T-helper 22 cell (primary cell): ENCODE results near the gene BCAS2.

Experiments
- DNase-seq: peaks from one replicate; pipeline ENCODE4 v3.0.0-alpha.2; 2020; ENCODE audit warnings: low read depth

Gene BCAS2

GRCh38 chr1:114558544-114558943, 22.9 kb downstream of the BCAS2 start:
- no peak for DNase-seq

DNA sequence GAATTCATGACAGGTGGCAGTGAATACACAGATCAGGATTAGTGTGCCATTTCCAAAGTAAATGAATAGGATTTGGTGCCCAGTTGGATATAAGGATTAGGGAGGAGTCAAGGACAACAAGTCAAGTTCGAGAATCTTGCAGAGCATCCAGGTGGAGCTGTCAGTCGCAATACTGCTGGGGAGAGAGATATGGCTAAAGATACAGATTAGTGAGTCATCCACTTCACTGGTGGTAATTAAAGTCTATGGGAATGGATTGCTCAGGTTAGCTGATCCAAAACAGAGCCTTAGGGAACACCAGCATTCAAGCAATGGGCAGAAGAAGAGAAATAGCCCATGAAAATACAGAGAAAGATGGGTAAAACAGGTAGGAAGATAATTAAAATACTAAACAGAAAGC, 26.8 kb downstream of the BCAS2 start:
- DNase-seq: no peak

DNA sequence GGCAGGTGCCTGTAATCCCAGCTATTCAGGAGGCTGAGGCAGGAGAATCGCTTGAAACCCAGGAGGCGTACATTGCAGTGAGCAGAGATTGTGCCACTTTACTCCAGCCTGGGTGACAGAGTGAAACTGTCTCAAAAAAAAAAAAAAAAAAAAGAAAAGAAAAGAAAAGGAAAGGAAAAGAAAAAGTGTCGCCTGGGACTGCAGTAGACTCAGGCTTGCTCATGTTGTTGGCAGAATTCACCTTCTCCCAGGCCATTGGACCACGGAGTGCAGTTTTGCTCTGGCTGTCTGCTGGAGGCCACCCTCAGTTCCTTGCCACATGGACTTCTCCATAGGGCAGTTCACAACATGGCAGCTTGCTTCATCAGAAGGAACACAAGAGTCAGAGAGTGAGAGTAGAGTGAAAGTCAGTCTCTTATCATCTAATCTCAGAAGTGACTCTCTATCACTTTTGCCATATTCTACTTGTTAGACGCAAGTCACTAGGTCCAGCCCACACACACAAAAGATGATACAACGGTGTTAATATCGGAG, 29.2 kb downstream of the BCAS2 start:
- no peak for DNase-seq

GRCh38 chr1:114551400-114551799, 30.0 kb downstream of the BCAS2 start:
- no peak for DNase-seq

DNA sequence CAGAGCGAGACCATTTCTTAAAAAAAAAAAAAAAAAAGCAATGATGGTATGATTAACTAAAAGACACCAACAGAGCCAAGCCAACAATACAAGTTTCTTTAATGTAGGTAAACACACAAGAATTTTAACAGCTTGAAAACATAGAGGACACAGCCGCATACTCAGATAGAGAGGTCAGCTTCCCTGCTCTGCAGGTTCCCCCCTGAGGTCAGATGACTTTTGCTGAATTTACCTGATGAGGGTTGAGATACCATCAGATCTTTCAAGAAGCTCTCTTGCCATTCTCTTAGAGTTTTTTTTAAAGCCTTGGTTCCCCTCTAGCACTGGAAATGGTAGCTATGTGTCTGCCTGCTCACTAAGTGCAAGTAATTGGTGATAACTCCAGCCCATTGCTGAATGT, 31.1 kb downstream of the BCAS2 start:
- no peak for DNase-seq

DNA sequence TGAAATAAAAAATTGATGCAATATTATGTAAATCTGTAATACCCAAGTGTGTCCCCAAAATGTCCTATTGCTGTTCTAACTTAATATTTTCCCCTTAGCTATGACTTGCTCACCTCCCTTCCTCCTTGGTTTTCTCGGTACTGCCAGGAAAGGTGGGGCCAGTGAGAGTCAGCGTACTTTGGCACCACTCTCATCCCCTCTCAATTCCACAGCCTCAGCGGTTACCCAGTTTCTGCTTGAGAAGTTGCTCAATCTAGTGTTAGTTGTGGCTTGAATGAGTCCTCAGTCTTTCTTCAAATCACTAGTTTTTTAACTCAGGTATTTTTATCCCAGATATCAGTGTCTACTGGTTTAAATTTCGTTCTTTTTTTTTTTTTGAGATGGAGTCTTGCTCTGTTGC, 32.3 kb downstream of the BCAS2 start:
- DNase-seq: no peak

GRCh38 chr1:114547076-114547475, 34.3 kb downstream of the BCAS2 start:
- no peak for DNase-seq

- DNase-seq: no peak
Observed at GRCh38 chr1:114545796-114546195, 35.6 kb downstream of the BCAS2 start.

DNA sequence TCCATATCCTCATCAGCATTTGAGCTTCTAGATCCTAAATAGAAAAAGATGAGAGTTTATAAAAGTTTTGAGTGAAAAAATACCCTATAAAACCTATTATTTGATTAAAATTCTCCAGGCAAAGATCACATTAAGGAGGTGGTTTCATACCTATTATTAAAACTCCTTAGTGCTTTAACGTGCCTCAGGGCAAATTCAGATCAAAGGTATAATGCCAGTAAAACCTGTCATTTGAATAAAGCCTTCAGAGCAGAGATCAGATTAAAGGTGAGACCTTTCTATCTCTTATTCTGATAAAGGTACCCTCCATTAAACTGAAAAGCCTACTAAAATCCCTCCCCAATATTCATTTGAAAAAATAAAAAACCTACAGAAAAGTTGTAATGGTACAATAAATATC, 36.1 kb downstream of the BCAS2 start:
- DNase-seq: no peak

DNA sequence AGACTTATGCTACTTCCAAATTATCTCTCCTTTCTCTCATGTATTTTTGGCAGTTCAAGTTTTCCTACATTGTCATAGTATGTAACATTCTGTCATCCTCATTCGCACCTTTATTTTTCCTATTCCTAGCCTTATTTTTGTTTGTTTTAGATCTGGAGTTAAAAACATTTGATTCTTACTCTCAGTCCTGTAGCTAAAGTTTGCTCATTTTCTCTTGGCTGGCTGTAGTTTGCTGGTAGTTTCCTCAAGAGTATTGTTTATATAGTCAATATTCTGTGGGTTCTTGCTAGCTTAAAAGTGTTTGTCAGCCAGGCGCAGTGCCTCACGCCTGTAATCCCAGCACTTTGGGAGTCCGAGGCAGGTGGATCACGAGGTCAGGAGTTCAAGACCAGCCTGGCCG, 40.6 kb downstream of the BCAS2 start:
- no peak for DNase-seq

GRCh38 chr1:114540272-114540671, 41.1 kb downstream of the BCAS2 start:
- DNase-seq: no peak

- no peak for DNase-seq
Observed at GRCh38 chr1:114536043-114536442, 45.4 kb downstream of the BCAS2 start.

DNA sequence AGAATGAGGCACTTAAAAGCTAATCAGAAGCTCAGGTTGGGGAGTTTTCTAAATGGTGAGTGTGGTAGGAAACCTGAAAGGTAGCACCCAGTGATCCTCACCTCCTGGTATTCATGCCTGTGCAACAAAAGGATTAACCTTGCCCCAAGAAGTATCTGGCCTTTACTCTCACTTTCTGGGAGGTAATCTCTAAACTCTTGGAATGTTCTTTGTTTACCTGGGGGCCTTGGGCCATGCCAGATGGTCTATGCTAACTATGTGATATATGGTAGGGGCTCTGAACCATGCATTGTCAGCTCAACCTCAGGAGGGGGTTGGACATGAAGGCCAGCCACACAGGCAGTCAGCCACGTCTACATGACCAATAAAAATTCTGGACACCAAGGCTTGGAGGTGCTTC, 46.0 kb downstream of the BCAS2 start:
- no peak for DNase-seq

GRCh38 chr1:114531094-114531493, 50.3 kb downstream of the BCAS2 start:
- no peak for DNase-seq

GRCh38 chr1:114530224-114530623, 51.2 kb downstream of the BCAS2 start:
- DNase-seq: no peak

GRCh38 chr1:114524944-114525343, 56.5 kb downstream of the BCAS2 start:
- no peak for DNase-seq

DNA sequence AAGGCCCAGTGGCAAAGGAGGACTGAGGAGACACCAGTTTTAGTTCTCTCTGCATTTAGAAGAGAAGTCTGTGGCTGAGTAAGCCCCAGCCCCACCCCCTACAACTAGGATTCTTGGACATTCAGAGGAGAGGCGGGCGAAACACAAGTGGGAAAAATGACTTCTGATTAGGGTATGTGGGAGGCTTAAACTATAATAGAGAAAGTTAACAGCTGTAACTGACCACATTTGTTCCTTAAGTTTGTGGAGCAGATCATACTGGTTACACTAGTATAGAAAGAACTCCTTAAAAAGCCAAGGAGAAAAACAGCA, 59.2 kb downstream of the BCAS2 start:
- DNase-seq: no peak

DNA sequence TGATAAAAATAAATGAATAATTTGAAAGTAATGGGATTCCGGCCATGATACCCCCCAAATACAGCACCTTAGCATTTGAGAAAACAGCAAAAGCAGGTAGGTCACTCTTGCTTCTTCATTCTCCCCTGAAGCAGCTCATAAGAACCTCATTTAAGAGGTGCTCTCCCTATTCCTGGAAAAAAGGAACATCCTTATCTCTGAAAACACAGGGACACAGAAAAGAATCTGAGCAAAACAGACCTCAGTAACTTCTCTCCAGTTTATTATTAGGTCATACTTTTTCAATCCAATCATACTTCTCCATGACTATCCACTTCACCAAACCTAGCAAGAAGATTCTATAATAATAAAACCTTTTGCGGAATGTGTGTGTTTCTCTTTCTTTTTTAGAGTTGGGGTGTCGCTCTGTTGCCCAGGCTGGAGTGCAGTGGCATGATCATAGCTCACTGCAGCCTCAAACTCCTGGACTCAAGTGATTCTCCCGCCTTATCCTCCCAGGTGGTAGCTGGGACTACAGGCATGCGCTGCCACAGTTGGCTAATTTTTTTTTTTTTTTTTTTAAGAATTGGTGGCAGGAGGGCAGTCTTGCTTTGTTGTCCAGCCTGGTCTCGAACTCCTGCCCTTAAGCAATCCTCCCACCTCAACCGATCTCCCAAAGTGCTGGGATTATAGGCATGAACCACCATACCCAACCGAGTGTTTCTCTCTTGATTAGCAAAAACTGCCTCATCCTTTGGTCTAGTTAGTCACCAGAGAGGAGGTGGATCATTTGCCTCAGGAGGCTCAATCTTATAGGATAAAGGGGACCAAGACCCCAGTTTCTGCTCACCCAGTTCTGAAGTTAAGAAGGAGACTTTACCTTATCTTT, 59.8 kb downstream of the BCAS2 start:
- DNase-seq: no peak
